GM18951 (cell line): ENCODE measurements around the gene ATF3.

Experiments used
- POLR2A ChIP-seq: IDR thresholded peaks from 4 replicates; pipeline ENCODE4 v1.6.1; 2011; ENCODE audit warnings: mild to moderate bottlenecking; ENCODE audit not compliant: insufficient read length, insufficient read depth; ENCODE audit errors: extremely low read depth
- in situ Hi-C: fragments of 300-500 bp; cut with MboI; formaldehyde crosslinking; loops from one replicate; pipeline ENCODE4 v1.12.0; 2022; ENCODE audit warnings: low sequenced_read_pairs, mixed read lengths, inconsistent platforms; ENCODE audit not compliant: unreplicated experiment

The ATF3 gene

GRCh38 chr1:212669102-212669501 lies 60.5 kb downstream of the ATF3 start:
- no peak for TF ChIP-seq POLR2A
- in situ Hi-C loops = loop anchor here (25.0 kb wide), 1 partner anchor 318 kb away; no protein-coding TSS in a partner anchor

- no peak for TF ChIP-seq POLR2A
- in situ Hi-C loops = loop anchor here (25.0 kb wide), 1 partner anchor 318 kb away; no protein-coding TSS in a partner anchor
These were observed 61.0 kb downstream of the ATF3 start for GRCh38 chr1:212669600-212669999.

GRCh38 chr1:212670301-212670700 lies 61.7 kb downstream of the ATF3 start:
- TF ChIP-seq POLR2A = no peak
- in situ Hi-C loops = loop anchor here (10.0 to 25.0 kb wide), 2 partner anchors 104 to 317 kb away; no protein-coding TSS in a partner anchor
